ELR (cell line): ENCODE measurements around the gene BEGAIN.

Experiments used
- DNase-seq: peaks from one replicate; pipeline ENCODE4 v3.0.0-alpha.2; 2015; ENCODE audit warnings: low read depth

Gene BEGAIN

DNA sequence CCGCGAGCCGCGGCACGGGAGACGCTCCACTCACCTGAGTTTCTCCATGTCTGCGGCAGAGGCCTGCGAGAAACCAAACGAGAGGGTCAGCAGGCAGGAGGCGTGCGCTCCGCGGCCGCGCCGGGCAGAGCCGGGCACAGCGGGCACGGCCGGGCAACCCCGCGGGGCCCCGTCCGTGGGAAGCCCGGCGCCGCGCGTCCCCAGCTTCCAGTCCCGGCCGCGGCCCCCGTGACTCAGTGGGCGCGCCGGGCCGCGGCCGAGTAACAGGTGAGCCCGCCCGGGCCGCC is 19.4 kb downstream of the BEGAIN start:
- DNase-seq: no peak

DNA sequence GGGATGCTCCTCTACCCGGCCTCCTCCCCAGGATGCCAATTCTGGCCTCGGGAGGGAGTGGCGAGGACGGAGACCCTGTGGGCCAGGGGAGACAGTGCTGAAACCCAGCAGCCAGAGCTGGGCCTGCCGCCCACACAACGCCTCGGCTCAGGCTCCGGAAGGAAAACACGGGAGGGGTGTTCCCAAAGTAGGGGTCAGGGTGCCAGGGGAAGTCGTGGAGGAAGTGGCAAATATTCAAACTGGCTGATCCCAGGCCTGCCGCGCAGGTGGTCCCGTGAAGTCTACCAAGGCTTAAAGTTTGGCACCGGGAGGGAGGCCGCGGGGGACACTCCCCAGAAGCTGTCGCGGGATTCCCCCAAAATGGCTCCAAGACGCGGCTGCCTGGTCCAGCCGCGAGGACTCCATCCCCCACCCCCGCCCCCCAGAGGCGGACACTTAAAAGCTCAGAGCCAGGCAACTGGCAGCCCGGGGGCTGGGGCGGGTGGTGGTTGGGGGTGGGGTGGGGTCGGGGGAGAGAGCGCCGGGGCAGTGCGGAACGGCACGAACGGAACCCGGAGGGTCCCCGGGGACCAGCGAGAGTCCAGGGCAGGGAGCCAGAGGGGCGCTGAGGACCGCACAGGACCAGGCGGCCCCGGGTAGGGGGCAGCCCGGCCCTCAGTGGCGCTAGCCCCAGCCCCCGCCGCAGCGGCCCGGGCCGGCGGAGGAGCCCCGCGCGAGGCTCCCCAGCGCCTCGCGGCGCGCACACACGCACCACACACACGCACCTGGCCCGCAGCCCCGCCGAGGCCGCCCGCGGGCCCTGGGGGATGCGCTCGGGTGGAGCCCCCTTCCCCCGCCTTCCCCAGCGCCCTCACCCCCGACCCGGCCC is 20.0 kb downstream of the BEGAIN start:
- DNase-seq: no peak

DNA sequence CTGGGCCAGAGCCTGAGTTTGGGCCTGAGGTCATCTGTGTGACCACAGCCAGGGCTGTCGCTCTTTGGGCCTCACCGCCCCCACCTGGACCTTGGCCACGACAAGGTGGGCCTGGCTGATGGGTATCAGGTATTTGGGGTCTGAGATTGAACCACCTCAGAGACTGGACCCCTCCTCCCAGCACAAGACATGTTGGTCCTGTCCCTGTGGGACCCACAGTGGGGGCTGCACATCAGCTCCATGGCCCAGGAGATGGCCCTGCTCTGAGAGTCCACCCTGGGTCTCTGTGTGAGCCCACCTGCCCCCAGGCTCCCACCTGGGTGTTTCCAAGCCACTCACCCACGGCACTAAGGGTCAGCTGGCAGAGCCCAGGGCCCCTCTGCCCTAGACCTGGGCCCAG is 20.6 kb downstream of the BEGAIN start:
- no peak for DNase-seq

DNA sequence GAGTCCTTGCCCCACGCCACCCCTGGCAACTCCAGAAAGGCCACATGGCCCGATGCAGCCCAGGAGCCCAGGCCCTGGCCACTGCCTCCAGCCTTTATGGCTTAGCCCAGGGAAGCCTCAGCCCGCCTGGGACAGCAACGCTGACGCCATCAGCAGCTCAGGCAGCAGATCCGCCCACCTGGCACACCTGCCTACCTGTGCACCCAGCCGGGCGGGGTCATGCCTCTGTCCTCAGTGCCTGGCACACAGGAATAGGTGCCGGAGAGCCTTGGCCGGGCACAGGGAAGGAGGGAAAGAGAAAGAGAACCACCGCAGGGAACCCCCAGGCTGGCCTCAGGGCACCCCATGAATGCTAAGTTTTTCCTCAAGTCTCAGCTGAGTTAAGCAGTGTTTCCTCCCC is 21.1 kb downstream of the BEGAIN start:
- DNase-seq: no peak

DNA sequence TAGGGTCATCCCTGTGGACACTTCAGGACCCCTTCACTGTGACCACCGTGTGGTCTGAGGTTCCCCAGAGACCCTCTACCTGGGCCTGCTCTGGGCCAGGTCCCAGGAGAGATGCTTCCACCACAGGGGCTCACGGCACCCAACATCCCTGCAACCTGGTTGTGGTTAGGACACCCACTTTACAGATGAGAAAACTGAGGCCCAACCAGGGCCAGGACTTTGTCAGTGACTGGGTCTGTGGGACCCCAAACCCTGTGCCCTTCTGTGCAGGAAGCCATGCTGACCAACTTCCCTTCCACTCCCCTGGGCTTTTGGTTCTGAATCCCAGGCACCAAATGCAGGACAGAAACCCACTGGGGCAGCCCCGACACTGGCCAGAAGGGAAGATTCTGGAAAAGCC is 21.6 kb downstream of the BEGAIN start:
- DNase-seq: no peak

DNA sequence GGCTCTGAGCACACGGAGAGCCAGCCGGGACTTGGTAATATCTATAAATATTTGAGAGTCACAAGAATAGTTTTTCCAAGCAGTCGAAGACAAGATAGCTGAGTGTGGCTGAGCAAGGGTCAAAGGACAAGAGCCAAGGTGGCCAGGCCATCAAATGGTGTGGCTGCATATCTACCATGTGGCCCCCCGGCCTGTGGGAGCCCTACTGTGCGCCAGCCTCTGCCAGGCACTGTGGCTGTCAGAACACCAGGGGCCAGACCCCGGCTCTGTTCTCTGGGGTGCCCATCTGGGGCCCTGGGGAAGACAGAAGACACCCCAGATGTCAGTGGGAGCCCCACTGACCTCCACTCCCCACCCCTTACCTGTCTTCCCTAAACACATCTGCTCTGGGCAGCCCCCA is 22.7 kb downstream of the BEGAIN start:
- no peak for DNase-seq

DNA sequence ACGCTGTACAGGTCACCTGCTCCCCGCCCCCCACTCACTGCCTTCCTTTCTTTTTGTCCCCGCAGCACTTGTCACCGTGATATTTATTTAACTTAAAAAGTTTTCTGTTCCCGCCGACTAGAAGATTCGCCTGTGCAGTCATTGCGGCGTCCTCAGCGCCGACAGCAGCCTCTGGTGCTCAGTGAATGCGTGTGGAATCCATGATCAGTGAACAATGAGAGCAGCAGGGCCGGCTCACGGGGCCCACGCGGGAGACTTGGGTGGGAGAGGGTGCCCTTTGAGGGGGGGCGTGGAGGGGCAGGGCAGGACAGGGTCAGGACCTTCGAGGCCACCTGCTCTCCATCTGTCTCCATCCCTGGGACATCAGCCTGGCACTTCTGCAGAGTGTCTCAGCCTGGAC is 24.5 kb downstream of the BEGAIN start:
- no peak for DNase-seq

DNA sequence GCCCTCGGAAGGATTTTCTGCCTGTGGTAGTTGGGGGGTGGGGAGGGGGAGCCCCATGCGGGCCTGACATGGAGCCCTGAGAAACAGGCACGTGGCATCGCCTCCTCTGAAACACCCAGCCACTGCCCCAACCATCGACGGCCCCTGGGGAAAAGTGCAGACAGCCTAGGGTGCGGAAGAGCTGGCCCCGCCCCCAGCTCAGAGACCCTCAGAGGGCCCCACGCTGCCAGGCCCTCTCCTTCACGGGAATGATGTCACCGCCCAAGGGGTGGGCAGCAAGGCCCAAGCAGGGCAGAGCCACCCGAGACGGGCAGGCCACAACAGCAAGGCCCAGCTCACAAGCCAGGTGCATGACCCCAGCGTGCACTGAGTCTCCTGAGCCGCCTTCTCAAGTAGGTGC is 26.2 kb downstream of the BEGAIN start:
- DNase-seq: no peak

DNA sequence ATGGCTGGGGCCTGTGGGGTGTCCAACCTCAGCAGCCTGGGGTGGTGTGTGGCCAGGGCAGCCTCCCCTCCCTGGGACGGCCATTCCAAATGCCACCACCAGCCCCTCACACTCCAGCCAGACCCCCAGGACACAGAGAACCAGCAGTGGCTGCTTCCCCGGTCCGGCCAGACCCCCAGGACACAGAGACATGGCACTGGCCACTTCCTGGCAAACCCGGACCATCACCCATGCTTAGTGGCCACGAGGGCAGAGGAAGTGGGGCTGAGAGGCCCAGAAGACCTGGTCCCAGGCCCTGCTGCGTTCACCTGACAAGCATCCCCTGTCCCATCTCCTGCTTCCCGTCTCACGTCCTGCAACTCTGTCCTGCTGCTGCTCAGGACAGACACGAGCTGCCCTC is 26.7 kb downstream of the BEGAIN start:
- DNase-seq: no peak

DNA sequence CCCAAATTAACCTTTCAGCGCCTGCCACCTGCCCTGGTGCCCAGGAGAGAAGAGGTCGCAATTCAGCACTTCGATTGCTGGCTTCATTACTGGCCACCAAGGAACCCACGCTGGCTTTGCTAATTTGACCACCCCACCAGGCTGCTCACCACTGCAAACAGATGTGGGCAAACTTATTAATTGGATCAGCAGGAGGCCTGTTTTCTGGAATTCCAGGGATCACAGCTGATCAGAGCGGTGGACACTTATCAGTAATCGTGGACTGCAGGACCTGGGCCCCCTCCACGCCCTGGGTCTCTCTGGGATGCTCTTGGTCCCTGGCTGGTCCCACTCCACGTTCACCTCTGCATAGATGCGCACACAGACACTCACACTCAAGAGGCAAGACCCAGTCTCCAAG is 27.8 kb downstream of the BEGAIN start:
- DNase-seq: no peak

DNA sequence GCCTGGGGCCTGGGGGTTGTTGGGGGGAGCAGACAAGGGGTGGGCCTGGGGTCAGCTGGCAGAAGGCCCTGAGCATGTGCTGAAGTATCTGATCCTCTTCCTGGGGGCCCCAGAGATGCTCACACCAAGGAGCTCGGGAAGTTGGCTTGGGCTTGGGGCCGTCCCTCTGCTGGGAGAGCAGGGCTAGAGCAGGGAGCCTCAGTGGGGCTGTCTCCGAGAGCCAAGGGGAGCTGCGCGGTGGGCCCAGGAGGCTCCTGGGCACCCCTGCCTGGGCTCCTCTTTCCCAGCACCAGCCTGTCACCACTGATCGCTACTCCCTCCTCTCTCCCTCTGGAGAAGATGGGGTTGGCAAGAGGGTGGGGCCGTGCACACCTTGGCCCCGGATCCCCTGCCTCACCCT is 28.3 kb downstream of the BEGAIN start:
- DNase-seq: no peak

DNA sequence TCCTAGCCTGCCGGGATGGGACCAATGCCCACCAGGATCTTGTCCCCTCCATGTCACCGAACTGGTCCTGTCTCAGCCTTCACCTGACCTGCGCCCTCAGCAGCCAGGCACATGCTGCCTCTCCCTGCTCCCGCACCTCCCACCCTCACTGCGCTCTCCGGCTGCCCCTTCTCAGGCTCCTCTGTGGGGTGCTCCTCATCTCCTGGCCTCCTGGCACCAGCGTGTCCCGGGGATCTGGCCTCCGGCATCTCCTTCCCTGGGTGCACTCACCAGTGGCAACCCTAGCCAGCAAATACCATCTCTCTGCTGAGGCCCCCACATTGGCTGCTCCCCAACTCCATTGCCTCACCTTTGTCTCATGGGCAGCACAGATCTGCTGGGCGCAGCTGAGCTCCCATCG is 29.0 kb downstream of the BEGAIN start:
- no peak for DNase-seq

DNA sequence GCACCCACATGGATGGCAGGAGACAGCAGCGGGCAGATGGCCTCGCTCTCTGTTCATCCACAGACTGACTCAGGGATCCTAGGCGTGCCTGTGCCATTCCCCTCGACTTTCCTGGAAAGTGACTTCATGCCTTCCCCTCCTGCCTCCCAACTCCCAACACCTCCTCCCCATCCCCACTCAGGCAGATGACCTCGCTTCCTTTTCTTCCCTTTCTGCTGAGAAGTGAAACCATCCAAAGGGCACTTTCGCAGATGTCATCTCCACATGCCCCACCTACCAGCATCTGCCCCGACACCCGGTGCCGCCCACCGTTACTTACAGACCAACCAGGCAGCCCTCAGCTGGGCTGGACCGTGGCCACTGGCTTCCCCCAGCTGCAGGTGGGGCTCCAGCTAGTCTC is 29.6 kb downstream of the BEGAIN start:
- DNase-seq: peak; percentile 31

DNA sequence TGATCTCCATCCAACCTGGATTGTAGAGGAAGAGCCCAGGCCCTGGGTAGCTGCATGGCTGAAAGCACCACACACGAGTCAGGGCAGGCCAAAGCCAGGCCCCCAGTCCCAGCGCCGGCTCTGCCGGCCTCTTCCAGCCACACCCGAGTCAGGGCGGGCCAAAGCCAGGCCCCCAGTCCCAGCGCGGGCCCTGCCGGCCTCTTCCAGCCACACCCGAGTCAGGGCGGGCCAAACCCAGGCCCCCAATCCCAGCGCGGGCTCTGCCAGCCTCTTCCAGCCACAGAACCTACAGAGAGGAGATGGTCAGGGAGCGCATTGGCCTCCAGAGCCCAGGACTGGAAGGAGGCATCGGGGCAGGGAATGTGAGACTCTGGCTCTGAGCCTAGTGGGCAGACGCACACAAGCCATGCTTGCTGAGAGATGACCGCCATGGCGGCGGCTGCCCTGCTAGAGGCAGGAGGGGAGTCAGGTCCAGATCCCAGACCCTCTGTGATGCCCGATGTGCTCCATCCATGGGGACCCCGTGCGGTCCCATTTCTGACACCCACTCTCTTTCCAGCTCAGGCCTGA is 30.2 kb downstream of the BEGAIN start:
- no peak for DNase-seq

DNA sequence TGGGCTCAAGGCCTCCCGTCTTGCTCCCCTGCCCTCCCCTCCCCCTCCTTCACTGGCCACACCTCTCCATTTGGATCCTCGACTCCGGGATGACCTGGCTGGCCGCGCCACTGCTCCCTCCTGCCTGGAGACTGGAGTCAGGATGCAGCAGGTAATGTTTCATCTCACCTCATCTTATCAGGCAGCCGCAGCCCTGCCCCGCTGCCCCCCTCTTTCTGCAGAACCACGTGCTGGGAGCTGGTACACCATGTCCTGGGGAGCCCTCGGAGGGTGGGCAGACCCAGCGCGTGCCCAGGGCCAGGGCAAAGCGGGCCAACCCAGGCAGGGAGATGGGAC is 31.1 kb downstream of the BEGAIN start:
- DNase-seq: no peak

DNA sequence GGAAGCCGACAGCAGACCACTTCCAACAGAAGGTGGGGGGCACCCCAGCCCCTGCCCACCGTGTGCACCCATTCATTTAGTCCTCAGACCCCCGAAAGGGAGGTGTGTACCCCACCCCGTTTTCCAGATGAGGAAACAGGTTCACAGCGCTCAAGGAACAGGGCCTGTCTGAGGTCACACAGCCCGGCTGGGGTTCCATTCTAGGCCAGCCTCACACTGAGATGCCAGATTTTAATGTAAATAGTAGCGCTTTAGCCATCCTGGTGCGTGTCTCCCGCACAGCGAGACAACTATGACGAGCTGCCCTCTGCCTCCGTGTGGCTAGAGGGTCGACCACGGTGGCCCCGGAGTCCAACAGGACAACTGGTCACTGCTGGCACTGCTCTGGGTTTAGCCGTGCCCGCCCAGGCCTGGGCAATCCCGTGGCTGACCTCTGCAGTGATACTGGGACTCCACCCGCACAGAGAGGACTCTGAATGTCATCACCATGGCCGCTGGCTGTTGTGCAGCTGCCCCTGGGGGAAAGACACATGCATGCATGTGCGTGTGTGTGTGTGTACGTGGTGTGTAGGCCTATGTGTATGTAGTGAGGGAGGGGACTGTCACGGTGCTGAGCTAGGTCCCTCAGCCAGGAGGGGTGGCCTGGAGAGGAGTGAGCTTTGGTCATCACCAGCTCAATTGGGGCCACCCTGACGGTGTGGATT is 31.6 kb downstream of the BEGAIN start:
- DNase-seq: no peak

DNA sequence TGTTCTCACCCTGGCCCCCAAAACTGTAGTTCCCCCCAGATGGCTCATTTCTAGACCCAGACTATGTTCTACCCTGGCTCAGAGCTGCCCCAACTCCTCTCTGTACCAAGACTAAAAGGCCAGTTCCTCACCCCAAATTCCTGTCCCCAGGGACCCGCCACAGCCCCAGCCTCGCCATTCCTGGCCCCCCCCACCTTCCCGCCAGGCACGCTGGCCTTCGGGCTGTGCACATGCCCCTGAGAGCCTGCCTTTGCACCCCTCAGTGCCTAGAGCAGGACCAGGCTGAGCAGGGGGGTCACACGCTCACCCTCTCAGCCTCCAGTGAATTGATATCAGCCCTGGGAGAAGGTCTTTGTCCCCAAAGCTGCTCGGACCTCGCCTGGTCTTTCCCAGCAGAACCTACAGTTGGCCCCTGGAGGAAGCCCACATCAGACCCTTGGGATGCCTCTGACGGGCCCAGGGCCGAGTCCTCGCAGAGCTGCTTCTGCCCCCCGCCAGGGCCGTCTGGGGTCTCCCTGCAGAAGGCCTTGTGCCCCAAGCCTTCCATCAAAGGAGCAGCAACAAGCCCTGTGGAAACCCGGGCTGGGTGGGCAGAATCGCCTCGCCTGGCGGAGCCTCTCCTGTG is 32.4 kb downstream of the BEGAIN start:
- DNase-seq: no peak

DNA sequence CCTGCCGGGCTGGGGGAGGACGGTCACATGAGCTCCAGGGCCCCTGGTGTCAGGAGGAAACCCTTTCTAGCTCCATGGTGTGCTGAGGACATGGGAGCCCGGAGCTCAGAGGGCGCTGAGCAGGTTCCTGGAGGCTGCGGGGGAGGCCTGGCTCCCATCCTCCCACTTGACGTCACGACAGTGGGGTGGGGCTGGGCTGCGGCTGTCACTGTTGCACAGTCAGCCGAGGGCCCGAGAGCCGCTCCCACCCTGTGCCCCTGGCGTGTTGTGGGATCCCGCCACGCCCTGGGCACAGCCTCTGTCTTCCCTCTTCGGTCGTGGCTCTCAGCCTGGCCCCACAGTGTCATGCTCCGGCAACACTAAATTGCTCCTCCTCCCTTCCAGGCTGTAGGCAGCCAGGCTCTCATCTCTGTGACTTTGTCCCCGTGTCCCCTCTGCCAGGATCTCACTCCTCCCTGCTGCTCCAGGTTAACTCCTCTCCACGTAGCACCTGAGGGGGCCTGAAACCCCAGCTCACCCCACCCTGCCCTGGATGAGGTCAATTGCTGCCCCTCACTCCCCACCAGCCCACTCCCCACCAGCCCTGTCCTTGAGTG is 33.0 kb downstream of the BEGAIN start:
- DNase-seq: peak; percentile 33

DNA sequence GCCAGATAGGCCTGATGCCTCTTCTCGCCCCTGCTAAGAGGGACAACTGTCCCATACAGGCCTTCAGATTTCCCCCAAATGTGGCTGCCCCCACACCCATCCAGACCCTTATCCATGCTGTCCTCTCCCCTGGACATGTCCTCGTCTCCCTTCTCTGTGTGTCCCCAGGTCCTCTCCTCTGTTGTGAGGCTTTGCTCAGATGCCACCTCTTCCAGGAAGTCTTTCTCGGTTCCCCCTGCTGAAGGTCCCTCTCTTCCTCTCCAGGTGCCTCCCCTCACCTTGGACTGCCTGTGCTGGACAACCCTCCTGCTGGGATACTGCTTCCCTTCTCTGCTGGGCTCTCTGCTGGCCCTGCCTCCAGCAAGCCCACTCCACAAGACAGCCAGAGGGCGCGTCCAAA is 33.7 kb downstream of the BEGAIN start:
- no peak for DNase-seq

DNA sequence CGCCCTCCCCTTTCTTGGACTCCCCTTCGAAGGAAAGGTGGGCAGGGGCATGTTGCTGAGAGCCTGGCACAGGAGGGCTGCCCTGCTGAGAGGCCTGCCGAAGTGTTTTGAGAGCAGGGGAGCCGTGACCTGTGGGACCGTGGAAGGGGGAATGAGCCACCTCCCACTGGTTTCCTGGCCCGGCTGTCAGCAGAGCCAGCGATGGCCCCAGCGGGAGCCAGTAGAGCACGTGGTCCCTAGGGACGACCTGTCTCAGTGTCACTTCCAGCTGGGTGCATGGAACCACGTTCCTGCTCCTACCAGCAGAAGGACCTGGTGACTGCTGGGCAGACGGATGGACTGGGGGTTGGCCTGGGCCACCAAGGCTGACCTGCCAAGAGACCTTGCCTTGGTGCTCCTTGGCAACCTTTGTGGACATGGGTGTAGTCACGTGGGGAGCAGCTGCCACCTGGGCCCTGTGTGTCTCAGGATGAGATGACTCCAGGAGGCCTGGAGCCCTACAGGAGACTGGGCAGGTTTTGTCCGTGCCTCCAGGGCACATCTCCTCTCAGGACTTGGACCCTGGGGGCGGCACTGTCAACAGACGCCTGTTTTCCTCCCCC is 34.6 kb downstream of the BEGAIN start:
- DNase-seq: no peak

DNA sequence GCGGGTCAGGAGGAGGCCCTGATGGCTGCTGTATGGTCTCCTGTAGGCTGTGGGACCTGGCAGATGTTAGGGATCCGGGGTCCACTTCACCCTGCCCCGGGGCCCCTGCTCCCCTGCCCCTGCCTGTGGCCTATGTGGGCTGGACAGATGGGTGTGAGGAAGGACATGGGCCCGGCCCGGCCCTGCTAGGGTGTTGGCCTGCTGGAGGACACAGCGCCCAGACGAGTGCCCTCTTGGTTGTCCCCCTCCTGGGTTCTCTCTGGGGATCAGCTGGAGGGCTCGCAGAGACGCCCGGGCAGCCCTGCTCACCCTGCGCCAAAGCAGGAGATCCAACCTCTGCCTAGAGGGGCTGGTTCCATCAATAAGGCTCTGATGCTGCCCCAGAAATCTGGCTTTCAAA is 36.2 kb downstream of the BEGAIN start:
- no peak for DNase-seq

DNA sequence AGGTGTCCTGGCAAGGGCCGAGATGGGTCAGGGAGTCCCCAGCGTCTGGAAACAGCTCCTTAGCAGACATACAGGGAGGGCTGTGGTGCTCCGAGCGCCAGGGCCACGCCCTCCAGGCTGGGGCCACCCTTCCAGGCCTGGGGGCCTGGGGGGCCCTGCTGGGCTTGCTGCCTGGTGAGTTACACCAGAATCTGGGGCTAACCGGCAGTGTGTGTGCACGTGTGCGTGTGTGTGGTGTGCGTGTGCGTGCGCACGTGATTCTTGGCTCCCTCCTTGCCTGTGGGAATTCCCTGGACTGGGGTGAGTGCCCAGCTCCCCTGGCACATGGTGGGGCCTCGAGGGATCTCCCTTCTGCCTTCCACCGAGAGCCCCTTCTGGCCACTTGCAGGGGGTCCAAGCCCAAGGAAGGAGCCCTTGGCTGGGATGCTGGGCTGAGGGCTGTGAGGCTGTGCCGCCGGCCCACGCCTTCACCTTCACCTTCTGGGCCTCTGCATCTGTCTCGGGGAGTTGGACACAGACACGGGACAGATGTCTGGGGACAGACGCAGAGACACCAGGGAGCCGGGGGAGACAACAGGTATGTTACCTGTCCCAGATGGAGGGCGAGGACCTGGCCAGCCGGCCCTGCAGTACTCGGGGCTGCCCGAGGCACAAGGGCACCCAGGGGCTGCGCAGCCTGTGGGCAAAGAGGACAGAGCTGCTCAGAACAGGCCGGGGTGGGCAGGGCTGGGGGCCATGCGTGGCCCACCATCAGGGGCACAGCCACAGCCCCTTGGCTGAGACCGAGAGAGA is 37.2 kb downstream of the BEGAIN start:
- no peak for DNase-seq
